Cardiac fibroblast (primary cell): ENCODE data around the gene PRPH2.
"Not testable (repeated sequence)": the region's sequence is repeated elsewhere in the genome, so short reads cannot be mapped to it uniquely, and the experiment has no call there.

Experiments used
- DNase-seq, 2 donors: peaks; one replicate each; pipeline versions ENCODE4 v3.0.0 to v3.0.0-alpha.2; 2010; ENCODE audit warnings: low read depth in 2 of 2
- H3K4me3 ChIP-seq, 2 donors: replicated peaks in 1 of 2; 1 replicate in 1 of 2; 2 replicates in 1 of 2; pipeline ENCODE4 v1.5.1; 2011; ENCODE audit warnings: low read depth in 2 of 2, low read length in 2 of 2, mild to moderate bottlenecking in 2 of 2, moderate library complexity in 1 of 2
- CTCF ChIP-seq: IDR thresholded peaks from one replicate; pipeline ENCODE4 v1.5.1; 2011; ENCODE audit warnings: low read depth, mild to moderate bottlenecking, low read length, inconsistent platforms

PRPH2 gene

DNA sequence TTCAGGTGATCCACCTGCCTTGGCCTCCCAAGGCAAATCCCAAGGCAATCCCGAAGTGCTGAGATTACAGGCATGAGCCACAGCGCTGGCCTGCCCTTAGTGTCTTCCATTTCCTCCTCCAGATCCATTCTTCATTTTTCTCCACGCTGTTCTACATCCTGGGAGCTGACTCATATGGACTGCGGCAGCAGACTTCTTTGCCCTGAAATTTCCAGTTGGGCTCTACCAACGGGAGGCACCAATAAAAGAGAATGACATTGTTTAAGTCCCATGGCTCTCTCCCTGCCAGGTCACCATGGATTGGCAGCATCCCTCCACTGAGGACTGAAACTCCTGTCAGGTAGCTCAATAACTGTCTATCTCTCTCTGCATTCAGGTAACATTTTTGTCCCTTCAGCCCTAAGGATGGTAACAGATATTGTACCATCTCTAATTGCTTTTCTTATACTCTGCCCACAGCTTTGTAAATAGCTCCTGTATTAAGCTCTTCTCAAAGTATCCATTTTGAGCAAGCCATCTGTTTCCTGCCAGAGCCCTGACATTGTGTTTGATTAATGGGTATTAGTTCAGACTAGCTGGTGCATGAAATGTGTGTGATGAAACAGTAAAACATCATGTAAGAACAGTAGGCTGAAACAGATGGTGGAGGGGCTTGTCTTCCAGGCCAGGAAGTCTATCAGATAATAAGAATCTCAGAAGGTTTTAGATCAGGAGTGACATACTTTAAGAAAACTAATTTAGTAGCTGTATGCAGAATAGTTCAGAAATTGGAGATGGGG lies 19.9 kb upstream of the PRPH2 start:
- H3K4me3 ChIP-seq = no peak overlapping the region
- TF ChIP-seq CTCF = no peak
- DNase-seq = peak; percentile 32 to 46

DNA sequence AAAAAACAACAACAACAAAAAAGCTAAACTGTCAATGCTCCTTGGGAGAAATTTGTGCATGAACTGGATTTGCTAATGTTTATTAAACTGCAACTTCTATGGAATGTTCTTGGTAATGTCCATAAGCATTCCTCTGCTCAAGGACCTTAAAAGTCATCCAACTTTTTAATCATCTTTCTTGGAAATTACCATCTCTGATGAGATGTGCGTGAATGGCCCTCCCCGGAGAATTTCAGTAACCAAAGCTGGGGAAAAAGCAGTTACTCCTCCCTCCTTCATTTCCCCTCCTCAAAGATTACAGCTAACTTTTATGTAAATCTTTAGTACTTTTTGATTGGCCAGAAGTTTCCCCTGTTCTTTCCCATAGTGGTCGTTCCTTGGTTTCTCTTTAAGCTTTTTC lies 18.3 kb upstream of the PRPH2 start:
- peak in 1 of 2 donors; percentile 49 for DNase-seq
- no peak overlapping the region for H3K4me3 ChIP-seq
- TF ChIP-seq CTCF = no peak

- DNase-seq = no peak
- no peak for TF ChIP-seq CTCF
Observed at GRCh38 chr6:42735976-42736375, 13.6 kb upstream of the PRPH2 start.

DNA sequence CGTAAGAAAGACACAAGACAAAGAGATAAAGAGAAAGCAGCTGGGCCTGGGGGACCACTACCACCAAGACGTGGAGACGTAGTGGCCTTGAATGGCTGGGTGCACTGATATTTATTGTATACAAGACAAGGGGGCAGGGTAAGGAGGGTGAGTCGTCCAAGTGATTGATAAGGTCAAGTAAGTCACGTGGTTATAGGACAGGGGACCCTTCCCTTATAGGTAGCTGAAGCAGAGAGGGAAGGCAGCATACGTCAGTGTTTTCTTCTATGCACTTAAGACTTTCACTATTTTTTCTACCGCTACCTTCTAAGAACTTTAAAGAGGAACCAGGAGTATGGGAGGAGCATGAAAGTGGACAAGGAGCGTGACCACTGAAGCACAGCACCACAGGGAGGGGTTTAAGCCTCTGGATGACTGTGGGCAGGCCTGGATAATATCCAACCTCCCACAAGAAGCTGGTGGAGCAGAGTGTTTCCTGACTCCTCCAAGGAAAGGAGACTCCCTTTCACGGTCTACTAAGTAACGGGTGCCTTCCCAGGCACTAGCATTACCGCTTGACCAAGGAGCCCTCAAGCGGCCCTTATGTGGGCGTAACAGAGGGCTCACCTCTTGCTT lies 11.6 kb upstream of the PRPH2 start:
- not testable (repeated sequence) for DNase-seq, H3K4me3 ChIP-seq

More at GRCh38 chr6:42735976-42736375, 13.6 kb upstream of the PRPH2 start:
- no peak overlapping the region for H3K4me3 ChIP-seq

GRCh38 chr6:42729731-42730130 lies 7.3 kb upstream of the PRPH2 start:
- TF ChIP-seq CTCF = no peak
- DNase-seq = peak in 1 of 2 donors; percentile 27
- H3K4me3 ChIP-seq = no peak overlapping the region

DNA sequence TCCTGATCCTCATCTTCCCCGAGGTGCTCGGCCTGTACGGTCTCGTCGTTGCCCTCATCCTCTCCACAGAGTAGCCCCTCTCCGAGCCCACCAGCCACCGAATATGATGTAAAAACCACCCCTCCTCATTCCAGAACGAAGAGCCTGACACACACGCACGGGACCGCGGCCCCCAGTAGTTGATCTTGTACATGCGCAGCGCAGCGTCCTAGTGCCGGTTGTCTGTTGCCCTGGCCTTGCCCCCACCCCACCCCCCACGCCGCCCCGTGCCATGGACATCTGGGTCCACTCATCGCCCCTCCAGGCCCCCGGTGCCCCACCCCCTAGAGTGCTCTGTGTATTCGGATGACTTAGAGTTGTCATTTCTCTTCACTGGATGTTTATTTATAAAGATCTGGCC lies 5.2 kb upstream of the PRPH2 start:
- H3K4me3 ChIP-seq = no peak overlapping the region
- no peak for TF ChIP-seq CTCF
- no peak for DNase-seq

GRCh38 chr6:42727087-42727611 lies 4.8 kb upstream of the PRPH2 start:
- no peak for TF ChIP-seq CTCF
- H3K4me3 ChIP-seq = peak overlapping the region in 1 of 2 donors; percentile 34
- DNase-seq = peak in 1 of 2 donors; percentile 26
